Neuron (in vitro differentiated cells): ENCODE measurements around the gene BTBD9.

ENCODE experiments used
- H2AFZ ChIP-seq: one replicate; pipeline ENCODE4 v1.6.1; 2013; ENCODE audit warnings: low read depth, mild to moderate bottlenecking, inconsistent platforms, low read length, moderate library complexity
- H3K27me3 ChIP-seq: one replicate; pipeline ENCODE4 v1.6.1; 2013; ENCODE audit warnings: low read length; ENCODE audit not compliant: insufficient read depth
- H3K36me3 ChIP-seq: one replicate; pipeline ENCODE4 v1.6.1; 2013; ENCODE audit warnings: low read length; ENCODE audit not compliant: insufficient read depth
- H3K4me1 ChIP-seq: one replicate; pipeline ENCODE4 v1.6.1; 2013; ENCODE audit warnings: low read length; ENCODE audit not compliant: insufficient read depth
- H3K4me3 ChIP-seq: 2 replicates; pipeline ENCODE4 v1.5.1; 2013; ENCODE audit warnings: mild to moderate bottlenecking, low read length, moderate library complexity
- H3K9me3 ChIP-seq: one replicate; pipeline ENCODE4 v1.6.1; 2013; ENCODE audit warnings: low read length

BTBD9 gene

DNA sequence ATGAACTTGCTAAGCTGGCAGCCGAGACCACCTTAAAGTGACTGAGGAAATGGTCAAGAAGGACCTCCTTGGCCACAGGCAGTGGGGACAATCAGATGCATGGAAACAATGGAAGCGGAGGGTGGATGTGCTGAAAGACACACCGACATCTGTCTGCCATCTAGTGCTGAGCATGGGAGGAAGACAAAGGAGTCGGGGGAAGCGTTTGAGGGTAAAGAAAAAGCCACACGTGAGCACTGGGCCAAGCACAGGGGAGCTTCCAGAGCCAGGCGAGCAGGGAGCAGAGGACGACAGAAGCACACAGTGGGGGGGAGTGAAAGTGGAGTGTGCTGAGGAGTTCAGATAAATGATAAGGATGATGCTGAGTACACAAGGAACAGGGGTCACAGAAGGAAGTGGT lies 452.4 kb downstream of the BTBD9 start:
- H2AFZ ChIP-seq = no peak overlapping the region
- H3K36me3 ChIP-seq = no peaks in the 10 kb centered on the region
- H3K4me1 ChIP-seq = peaks cover 47% of the 10 kb centered on the region
- no peak overlapping the region for H3K4me3 ChIP-seq
- no peaks in the 10 kb centered on the region for H3K9me3 ChIP-seq
- H3K27me3 ChIP-seq = no peaks in the 10 kb centered on the region

- H3K4me1 ChIP-seq = peaks cover 34% of the 10 kb centered on the region
- no peak overlapping the region for H3K4me3 ChIP-seq
- H3K36me3 ChIP-seq = no peaks in the 10 kb centered on the region
- no peaks in the 10 kb centered on the region for H3K9me3 ChIP-seq
- H3K27me3 ChIP-seq = no peaks in the 10 kb centered on the region
- no peak overlapping the region for H2AFZ ChIP-seq
Observed at GRCh38 chr6:38185752-38186151, 454.0 kb downstream of the BTBD9 start.

- Histone ChIP-seq H3K4me1 (peaks cover 29% of the 10 kb centered on the region), H3K4me3 (no peak overlapping the region), H3K27me3 (no peaks in the 10 kb centered on the region), H3K9me3 (no peaks in the 10 kb centered on the region), H3K36me3 (no peaks in the 10 kb centered on the region), H2AFZ (no peak overlapping the region)
Observed at GRCh38 chr6:38185244-38185643, 454.5 kb downstream of the BTBD9 start.

GRCh38 chr6:38184585-38185080 lies 455.1 kb downstream of the BTBD9 start:
- no peak overlapping the region for H2AFZ ChIP-seq
- no peak overlapping the region for H3K4me3 ChIP-seq
- H3K4me1 ChIP-seq = peaks cover 28% of the 10 kb centered on the region
- no peaks in the 10 kb centered on the region for H3K9me3 ChIP-seq
- no peaks in the 10 kb centered on the region for H3K36me3 ChIP-seq
- no peaks in the 10 kb centered on the region for H3K27me3 ChIP-seq

DNA sequence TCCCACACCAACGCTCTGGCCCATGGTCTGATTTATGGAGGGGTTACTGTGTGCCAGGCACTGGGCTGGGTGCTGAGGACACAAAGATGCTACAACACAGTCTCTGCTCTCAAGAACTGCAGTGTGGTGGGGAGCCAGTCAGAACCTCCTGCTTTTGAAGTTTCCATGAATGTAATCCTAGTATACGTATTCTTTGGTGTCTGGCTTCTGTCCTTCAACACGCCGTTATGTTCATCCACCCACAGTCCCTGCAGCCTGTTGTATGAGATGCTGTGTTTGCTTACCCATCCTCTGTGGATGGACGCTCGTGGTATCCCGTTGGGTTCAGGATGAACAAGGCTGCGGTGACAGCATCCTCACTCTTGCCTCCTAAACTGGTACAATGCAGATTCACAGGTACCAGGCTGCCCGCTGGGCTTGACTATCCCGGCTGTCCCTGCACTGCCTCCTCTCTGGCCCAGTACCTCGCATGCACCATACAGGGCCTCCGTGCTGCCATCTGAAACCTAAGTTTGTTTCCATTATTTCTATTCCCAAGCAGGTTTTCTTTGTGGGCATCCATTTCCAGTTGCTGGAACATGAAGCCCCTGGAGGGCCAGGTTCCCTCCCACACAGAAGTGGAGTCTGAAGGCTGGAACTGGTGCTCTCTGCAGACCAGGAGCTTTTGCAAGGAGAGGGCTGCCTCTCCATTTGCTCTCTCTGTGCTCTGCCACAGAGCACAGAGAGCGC lies 455.7 kb downstream of the BTBD9 start:
- H3K4me1 ChIP-seq = peaks cover 28% of the 10 kb centered on the region
- H3K36me3 ChIP-seq = no peaks in the 10 kb centered on the region
- H3K4me3 ChIP-seq = no peak overlapping the region
- no peaks in the 10 kb centered on the region for H3K9me3 ChIP-seq
- no peaks in the 10 kb centered on the region for H3K27me3 ChIP-seq
- H2AFZ ChIP-seq = no peak overlapping the region

DNA sequence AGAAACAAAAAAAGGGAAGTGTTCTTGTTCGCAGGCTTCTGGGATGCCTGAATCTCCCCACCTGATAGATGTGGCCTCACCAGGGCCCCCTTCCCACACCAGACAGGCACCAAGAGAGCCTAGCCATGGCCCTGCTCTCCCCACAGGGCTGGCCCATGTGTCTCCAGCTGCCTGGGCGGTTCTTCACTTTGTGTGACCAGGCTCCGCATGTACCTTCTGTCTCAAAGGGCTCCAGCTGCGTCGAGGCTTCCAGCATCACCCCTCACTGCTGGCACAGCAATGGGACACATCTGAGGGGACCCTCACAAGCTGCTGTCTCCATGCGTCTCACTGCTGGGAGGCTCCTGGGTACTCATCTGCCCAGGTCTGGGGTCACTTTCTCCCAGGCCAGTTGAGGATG lies 457.3 kb downstream of the BTBD9 start:
- no peak overlapping the region for H2AFZ ChIP-seq
- no peaks in the 10 kb centered on the region for H3K9me3 ChIP-seq
- no peaks in the 10 kb centered on the region for H3K27me3 ChIP-seq
- H3K4me3 ChIP-seq = no peak overlapping the region
- peaks cover 29% of the 10 kb centered on the region for H3K4me1 ChIP-seq
- no peaks in the 10 kb centered on the region for H3K36me3 ChIP-seq

- Histone ChIP-seq H3K4me3 (no peak overlapping the region), H2AFZ (no peak overlapping the region), H3K36me3 (no peaks in the 10 kb centered on the region), H3K4me1 (peaks cover 29% of the 10 kb centered on the region), H3K27me3 (no peaks in the 10 kb centered on the region), H3K9me3 (no peaks in the 10 kb centered on the region)
Observed at GRCh38 chr6:38180586-38180985, 459.1 kb downstream of the BTBD9 start.

DNA sequence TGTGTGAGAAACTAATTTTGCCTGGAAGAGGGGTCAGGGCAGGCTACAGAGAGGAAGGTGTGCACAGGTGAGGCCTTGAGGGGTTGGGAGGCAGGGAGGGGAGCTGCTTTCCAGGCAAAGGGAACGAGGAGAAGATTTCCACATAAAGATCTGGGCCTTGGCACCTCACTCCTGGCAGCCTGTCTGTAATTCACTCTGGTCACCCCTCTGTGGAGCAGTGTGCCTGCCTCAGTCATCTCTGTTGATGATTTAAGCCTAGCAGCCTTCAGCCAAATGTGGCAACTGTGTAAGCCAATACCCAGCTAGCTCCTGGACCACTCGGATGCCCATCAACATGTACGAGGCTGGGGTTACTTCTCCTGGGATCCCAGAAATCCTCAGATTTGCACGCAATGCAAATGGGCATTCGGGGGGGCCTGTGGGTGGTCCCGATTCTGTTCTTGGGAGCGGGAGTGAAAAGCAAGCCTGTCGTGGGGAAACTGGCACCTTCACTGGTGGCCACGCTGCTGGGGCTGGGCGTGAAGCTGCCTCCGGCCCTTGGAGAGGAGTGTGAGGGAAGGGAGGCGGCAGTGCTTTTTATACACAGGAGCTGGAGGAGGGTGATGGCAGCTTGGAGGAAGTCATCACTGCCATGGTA lies 459.8 kb downstream of the BTBD9 start:
- no peak overlapping the region for H3K4me3 ChIP-seq
- H3K27me3 ChIP-seq = no peaks in the 10 kb centered on the region
- no peaks in the 10 kb centered on the region for H3K36me3 ChIP-seq
- H3K9me3 ChIP-seq = no peaks in the 10 kb centered on the region
- no peak overlapping the region for H2AFZ ChIP-seq
- H3K4me1 ChIP-seq = peaks cover 24% of the 10 kb centered on the region

DNA sequence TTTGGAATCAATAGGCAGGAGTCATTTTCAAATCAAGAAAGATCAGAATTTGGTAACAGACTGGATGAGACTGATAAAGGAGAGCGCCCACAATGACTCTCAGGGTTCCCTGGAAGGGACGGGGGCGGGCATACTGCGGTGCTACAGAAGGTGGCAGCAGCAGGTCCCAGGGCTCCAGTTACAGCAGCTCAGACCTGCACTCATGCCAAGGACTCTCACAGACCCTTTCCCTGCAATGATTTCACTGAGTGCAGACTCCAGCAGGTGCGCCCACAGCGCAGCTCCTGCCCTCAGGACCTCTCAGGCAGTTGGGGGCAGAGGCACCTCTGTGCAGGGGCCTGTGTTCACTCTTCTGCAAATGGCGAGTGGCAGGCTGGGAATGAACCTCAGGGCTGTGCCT lies 460.4 kb downstream of the BTBD9 start:
- H3K9me3 ChIP-seq = no peaks in the 10 kb centered on the region
- H3K36me3 ChIP-seq = peaks cover 3% of the 10 kb centered on the region
- H3K4me3 ChIP-seq = no peak overlapping the region
- H2AFZ ChIP-seq = no peak overlapping the region
- H3K4me1 ChIP-seq = peaks cover 18% of the 10 kb centered on the region
- H3K27me3 ChIP-seq = no peaks in the 10 kb centered on the region

- no peaks in the 10 kb centered on the region for H3K9me3 ChIP-seq
- H3K4me3 ChIP-seq = no peak overlapping the region
- H2AFZ ChIP-seq = no peak overlapping the region
- peaks cover 3% of the 10 kb centered on the region for H3K36me3 ChIP-seq
- no peaks in the 10 kb centered on the region for H3K27me3 ChIP-seq
- H3K4me1 ChIP-seq = peaks cover 13% of the 10 kb centered on the region
Observed at GRCh38 chr6:38178584-38178886, 461.2 kb downstream of the BTBD9 start.

DNA sequence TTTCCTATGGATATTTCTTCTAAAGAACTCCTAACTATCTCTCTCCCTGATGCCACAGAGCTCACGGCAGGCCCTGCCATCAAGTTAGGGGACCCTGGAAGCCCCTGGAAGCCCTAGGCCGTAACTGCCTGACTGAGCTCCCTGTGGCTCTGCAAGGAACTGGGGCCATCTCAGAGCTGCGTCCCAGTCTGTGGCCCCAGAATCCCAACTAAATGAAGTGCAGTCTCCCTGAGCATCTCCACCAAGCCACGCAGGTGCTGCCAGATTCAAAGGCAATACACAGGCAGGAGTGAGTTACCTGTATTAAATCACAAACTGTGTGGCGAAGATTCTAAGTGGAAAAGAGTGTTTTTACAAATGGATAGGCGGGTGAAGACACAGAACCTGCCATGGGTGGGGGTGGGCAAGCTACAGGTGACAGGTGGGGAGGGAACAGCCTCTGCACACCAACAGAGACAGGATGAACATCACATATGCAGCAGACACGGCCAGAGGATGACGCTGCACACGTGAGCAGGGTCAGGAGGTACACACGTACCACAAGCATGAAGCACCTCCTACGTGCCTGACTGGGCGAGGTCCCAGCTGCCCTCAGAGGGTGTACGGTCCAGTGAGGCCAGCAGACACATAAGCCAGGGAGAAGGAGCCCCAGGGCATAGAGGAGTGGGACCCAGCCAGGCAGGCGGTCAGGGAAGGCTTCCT lies 461.7 kb downstream of the BTBD9 start:
- peaks cover 13% of the 10 kb centered on the region for H3K4me1 ChIP-seq
- H3K27me3 ChIP-seq = no peaks in the 10 kb centered on the region
- no peak overlapping the region for H3K4me3 ChIP-seq
- H3K36me3 ChIP-seq = peaks cover 3% of the 10 kb centered on the region
- no peaks in the 10 kb centered on the region for H3K9me3 ChIP-seq
- no peak overlapping the region for H2AFZ ChIP-seq

DNA sequence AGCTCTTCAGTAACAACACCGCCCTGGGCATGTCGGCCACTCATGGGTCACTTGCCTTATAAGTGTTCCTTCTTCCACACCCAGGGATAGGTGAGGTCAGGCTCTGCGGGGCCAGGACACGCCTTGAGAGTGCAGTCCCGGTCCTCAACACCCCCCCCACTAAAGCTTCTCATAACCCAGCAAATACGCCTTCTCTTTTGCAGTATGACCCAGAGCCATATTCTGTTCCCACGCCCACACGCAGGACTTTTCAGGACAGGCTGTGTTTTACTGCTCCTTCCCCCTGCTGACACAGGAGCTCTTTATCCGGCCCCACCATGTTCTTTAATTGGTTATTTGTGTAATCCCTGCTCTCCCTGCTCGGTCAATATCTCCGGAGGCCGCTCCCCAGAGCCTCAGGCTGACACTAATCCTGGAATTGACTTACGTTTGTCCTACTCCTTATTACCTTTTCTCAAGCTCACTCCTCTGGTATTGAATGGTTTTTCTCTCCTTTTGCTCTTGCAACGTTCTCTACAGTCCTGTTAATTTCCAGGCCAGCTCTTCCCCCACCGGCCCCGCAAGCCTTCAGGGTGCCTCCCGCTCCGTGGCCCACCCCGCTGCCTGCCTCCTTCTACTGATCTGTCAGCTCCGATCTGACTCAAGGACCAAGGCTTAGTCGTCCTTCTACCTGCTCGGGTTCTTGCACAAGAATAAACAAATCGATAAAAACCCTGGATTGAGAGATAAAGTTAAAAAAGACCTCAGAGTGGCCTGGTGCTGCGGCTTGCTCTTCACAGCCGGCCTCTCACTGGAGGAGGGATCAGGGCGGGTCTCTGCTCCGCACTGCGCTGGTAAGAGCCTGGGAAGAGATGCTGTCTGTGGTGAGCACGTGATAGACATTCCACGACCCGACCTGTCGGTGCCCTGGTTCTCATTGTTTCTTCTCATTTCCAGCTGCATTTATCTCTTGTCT lies 462.7 kb downstream of the BTBD9 start:
- H3K9me3 ChIP-seq = no peaks in the 10 kb centered on the region
- H3K27me3 ChIP-seq = no peaks in the 10 kb centered on the region
- no peak overlapping the region for H3K4me3 ChIP-seq
- peaks cover 3% of the 10 kb centered on the region for H3K36me3 ChIP-seq
- no peak overlapping the region for H2AFZ ChIP-seq
- H3K4me1 ChIP-seq = peaks cover 13% of the 10 kb centered on the region
